Inflammatory macrophage treated with lipopolysaccharide for 1 hour (primary cell): ENCODE results near the gene TIMM29.

Experiments
- DNase-seq, 2 donors: peaks; one replicate each; pipeline ENCODE4 v3.0.0-alpha.2; 2020 to 2022

Gene TIMM29

GRCh38 chr19:10928563-10929401 lies at the start of gene TIMM29, which contains the start of gene YIPF2:
TSS of gene TIMM29 (plus strand) at chr19:10928811. CDS start at chr19:10928823, 12 bp downstream.
TSS of gene YIPF2 (minus strand) at chr19:10928639. CDS start at chr19:10928410, 229 bp downstream.
- DNase-seq, result peak; percentile 97 to 98

GRCh38 chr19:10881403-10882107 lies 47.1 kb upstream of the TIMM29 start:
- DNase-seq, result no peak

- no peak for DNase-seq
Observed at GRCh38 chr19:10882108-10882457, 46.5 kb upstream of the TIMM29 start.

- DNase-seq, result no peak
Observed at GRCh38 chr19:10884274-10884673, 44.3 kb upstream of the TIMM29 start.

- no peak for DNase-seq
Observed at GRCh38 chr19:10885201-10886169, 43.1 kb upstream of the TIMM29 start.

GRCh38 chr19:10887616-10888367 lies 40.8 kb upstream of the TIMM29 start:
- no peak for DNase-seq

- DNase-seq, result no peak
Observed at GRCh38 chr19:10888421-10888866, 40.2 kb upstream of the TIMM29 start.

GRCh38 chr19:10889880-10890279 lies 38.7 kb upstream of the TIMM29 start:
- no peak for DNase-seq

GRCh38 chr19:10891405-10892086 lies 37.1 kb upstream of the TIMM29 start:
- DNase-seq, result no peak

- no peak for DNase-seq
Observed at GRCh38 chr19:10892256-10892655, 36.4 kb upstream of the TIMM29 start.

GRCh38 chr19:10894911-10895213 lies 33.7 kb upstream of the TIMM29 start:
- no peak for DNase-seq

GRCh38 chr19:10895363-10895762 lies 33.2 kb upstream of the TIMM29 start:
- no peak for DNase-seq

GRCh38 chr19:10895920-10896319 lies 32.7 kb upstream of the TIMM29 start:
- DNase-seq, result no peak

GRCh38 chr19:10896851-10897526 lies 31.6 kb upstream of the TIMM29 start:
- DNase-seq, result peak; percentile 24 to 60

- no peak for DNase-seq
Observed at GRCh38 chr19:10898633-10899032, 30.0 kb upstream of the TIMM29 start.

- DNase-seq, result no peak
Observed at GRCh38 chr19:10899151-10899653, 29.4 kb upstream of the TIMM29 start.

- DNase-seq, result no peak
Observed at GRCh38 chr19:10907925-10908324, 20.7 kb upstream of the TIMM29 start.

GRCh38 chr19:10908380-10908960 lies 20.1 kb upstream of the TIMM29 start:
- DNase-seq, result no peak

- no peak for DNase-seq
Observed at GRCh38 chr19:10911579-10912363, 16.8 kb upstream of the TIMM29 start.

GRCh38 chr19:10912619-10913018 lies 16.0 kb upstream of the TIMM29 start:
- no peak for DNase-seq
